ENCODE data around the gene CCDC93. TPM values are rescaled to one million over a fixed set of nuclear protein-coding genes. Genes with fewer than 3 reads are reported as not detected.

The CCDC93 gene
- total and polyA plus RNA-seq, 12 donors: 6.0 to 43.7 (median 29.4) TPM

GRCh38 chr2:117967977-117968718, 45.7 kb downstream of the CCDC93 start:
- no peaks in the 10 kb centered on the region for H3K27me3 ChIP-seq
- H3K27ac ChIP-seq: no peak overlapping the region
- intact Hi-C loops (cut with DNase I): no loop called here
- peaks cover 0 to 100% (median 34%) of the 10 kb centered on the region in 9 donors for H3K36me3 ChIP-seq
- H3K4me3 ChIP-seq: no peak overlapping the region
- no peaks in the 10 kb centered on the region for H3K9me3 ChIP-seq
- TF ChIP-seq, protein P1, sequence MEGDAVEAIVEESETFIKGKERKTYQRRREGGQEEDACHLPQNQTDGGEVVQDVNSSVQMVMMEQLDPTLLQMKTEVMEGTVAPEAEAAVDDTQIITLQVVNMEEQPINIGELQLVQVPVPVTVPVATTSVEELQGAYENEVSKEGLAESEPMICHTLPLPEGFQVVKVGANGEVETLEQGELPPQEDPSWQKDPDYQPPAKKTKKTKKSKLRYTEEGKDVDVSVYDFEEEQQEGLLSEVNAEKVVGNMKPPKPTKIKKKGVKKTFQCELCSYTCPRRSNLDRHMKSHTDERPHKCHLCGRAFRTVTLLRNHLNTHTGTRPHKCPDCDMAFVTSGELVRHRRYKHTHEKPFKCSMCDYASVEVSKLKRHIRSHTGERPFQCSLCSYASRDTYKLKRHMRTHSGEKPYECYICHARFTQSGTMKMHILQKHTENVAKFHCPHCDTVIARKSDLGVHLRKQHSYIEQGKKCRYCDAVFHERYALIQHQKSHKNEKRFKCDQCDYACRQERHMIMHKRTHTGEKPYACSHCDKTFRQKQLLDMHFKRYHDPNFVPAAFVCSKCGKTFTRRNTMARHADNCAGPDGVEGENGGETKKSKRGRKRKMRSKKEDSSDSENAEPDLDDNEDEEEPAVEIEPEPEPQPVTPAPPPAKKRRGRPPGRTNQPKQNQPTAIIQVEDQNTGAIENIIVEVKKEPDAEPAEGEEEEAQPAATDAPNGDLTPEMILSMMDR (IDR thresholded peaks at IDR 0.05): no peak
- WGBS, 2 donors: 77 to 86% methylated on average over 4 of the region's 4 CpGs
- DNase-seq (no peak), ATAC-seq (no peak)
- peaks cover 0 to 7% (median 0%) of the 10 kb centered on the region in 9 donors for H3K4me1 ChIP-seq

DNA sequence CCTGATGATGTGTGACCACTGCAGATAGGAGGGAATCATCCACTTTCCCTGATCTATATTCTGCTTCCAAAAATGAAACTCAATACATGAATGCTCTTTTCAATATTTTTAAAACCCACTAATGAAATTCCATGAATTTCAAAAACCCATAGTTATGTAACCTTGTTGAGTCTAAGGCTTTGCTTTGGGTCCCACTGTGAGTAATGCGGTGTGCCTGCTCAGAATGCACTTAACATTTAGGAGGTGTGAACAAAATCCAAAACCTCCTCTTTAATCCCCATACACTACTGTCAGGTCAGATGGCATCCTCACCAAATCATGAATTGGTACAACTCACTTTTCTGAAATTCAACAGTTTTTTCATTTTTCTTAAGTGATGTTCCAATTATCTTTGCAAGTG, 50.4 kb downstream of the CCDC93 start:
- H3K36me3 ChIP-seq: peaks cover 0 to 100% (median 27%) of the 10 kb centered on the region in 9 donors
- no peaks in the 10 kb centered on the region for H3K27me3 ChIP-seq
- 98 to 100% methylated on average over 1 of the region's 1 CpG for WGBS, 2 donors
- ATAC-seq (no peak), DNase-seq (no peak)
- no peaks in the 10 kb centered on the region for H3K9me3 ChIP-seq
- TF ChIP-seq, protein P1 (IDR thresholded peaks at IDR 0.05): no peak
- peaks cover 0 to 7% (median 0%) of the 10 kb centered on the region in 9 donors for H3K4me1 ChIP-seq
- no peak overlapping the region for H3K27ac ChIP-seq
- H3K4me3 ChIP-seq: no peak overlapping the region
- intact Hi-C loops (cut with DNase I): no loop called here

DNA sequence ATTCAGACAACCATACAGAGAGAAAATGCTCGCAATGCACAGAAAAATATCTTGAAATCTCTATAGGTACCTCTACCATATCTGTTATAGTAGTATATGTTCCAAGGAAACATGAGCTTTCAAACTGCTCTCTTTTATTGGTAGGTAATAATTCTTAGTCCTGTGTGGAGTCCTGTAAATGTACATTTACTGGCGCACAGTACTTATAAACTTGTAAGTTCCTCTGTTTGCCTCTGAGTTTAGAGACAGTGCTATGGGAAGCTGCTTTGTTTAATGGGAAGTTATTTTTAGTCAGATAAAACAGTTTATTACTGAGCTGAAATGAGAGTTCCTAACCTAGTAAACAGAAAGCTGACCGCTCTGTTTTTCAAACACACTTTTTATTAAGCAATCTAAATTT, 52.7 kb downstream of the CCDC93 start:
- ATAC-seq (no peak), DNase-seq (no peak)
- TF ChIP-seq, protein P1 (IDR thresholded peaks at IDR 0.05): no peak
- H3K4me1 ChIP-seq: peaks cover 0 to under 1% (median 0%) of the 10 kb centered on the region in 9 donors
- intact Hi-C loops (cut with DNase I): no loop called here
- no peak overlapping the region for H3K4me3 ChIP-seq
- H3K27me3 ChIP-seq: no peaks in the 10 kb centered on the region
- H3K27ac ChIP-seq: no peak overlapping the region
- no peaks in the 10 kb centered on the region for H3K9me3 ChIP-seq
- peaks cover 0 to 100% (median 37%) of the 10 kb centered on the region in 9 donors for H3K36me3 ChIP-seq
- WGBS, 2 donors: 97 to 99% methylated on average over 3 of the region's 3 CpGs

- Histone ChIP-seq H3K27ac (no peak overlapping the region), H3K4me1 (no peaks in the 10 kb centered on the region), H3K36me3 (peaks cover 0 to 100% (median 47%) of the 10 kb centered on the region in 9 donors), H3K27me3 (no peaks in the 10 kb centered on the region), H3K9me3 (no peaks in the 10 kb centered on the region), H3K4me3 (no peak overlapping the region)
- WGBS, 2 donors: 89 to 93% methylated on average over 4 of the region's 4 CpGs
- DNase-seq (no peak), ATAC-seq (no peak)
- intact Hi-C loops (cut with DNase I): no loop called here
- TF ChIP-seq, protein P1 (IDR thresholded peaks at IDR 0.05): no peak
Measured at GRCh38 chr2:117960231-117960630, 53.6 kb downstream of the CCDC93 start.

All from heart right ventricle (tissue), 16 donors.